HG03432 (cell line): ENCODE data around the gene RNASEH2A.
"Not testable (repeated sequence)": the region's sequence is repeated elsewhere in the genome, so short reads cannot be mapped to it uniquely, and the experiment has no call there.

Experiments used
- ATAC-seq: cut with Tn5 transposase; IDR thresholded peaks from one replicate; pipeline ENCODE4 v1.9.1; 2021; ENCODE audit warnings: mild to moderate bottlenecking, moderate library complexity; ENCODE audit not compliant: unreplicated experiment

The RNASEH2A gene

DNA sequence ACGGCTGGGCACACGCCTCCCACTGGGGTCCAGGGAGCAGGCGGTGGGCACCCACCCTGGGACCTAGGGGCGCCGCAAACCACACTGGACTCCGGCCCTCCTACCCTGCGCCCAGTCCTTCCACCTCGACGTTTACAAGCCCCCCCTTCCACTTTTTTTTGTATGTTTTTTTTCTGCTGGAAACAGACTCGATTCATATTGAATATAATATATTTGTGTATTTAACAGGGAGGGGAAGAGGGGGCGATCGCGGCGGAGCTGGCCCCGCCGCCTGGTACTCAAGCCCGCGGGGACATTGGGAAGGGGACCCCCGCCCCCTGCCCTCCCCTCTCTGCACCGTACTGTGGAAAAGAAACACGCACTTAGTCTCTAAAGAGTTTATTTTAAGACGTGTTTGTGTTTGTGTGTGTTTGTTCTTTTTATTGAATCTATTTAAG, 13.5 kb upstream of the RNASEH2A start:
- ATAC-seq: no peak

DNA sequence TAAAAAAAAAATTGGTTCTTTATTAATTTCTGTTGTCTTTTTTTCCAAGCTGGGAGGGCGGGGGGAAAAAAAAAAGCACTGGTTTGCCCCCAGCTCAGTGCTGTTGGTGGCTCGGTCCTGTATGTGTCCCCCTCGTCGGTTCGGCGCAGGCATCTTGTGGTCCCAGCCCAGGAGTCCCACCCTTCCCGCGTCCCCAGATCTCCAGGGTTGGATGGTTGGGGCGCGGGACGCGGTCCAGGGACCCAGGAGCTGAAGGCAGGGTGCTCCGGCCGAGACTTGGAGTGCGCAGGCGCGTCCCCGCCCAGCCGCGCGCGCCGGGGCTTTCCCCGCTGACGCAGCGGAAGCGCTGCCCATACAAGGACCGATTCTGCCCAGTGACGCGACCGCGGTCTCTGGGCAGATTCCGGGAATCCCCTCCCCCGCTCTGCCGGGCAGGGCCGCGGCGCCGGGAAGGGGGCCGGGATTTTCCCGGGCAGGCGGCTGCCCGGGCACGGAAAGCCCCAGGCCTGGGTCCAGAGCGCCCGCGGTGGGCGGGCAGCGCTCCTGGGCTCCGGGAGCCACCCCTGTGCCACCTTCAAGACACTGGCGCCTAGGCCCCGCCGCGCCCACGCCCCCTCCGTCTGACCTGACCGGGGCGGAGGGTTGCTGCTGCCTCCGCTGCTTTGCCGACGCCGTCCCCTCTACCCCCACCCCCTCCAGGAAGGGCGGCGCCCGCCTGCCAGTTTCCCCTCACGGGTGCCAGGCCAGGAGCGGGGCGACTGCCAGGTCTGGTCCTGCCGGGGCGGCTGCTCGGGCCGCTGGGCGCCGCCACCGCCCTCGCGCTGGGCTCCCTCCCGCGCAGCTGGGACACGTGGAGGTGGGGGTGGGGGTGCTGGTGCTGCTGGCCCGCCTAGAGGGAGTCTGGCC, 12.8 kb upstream of the RNASEH2A start:
- ATAC-seq: peak; percentile 33

DNA sequence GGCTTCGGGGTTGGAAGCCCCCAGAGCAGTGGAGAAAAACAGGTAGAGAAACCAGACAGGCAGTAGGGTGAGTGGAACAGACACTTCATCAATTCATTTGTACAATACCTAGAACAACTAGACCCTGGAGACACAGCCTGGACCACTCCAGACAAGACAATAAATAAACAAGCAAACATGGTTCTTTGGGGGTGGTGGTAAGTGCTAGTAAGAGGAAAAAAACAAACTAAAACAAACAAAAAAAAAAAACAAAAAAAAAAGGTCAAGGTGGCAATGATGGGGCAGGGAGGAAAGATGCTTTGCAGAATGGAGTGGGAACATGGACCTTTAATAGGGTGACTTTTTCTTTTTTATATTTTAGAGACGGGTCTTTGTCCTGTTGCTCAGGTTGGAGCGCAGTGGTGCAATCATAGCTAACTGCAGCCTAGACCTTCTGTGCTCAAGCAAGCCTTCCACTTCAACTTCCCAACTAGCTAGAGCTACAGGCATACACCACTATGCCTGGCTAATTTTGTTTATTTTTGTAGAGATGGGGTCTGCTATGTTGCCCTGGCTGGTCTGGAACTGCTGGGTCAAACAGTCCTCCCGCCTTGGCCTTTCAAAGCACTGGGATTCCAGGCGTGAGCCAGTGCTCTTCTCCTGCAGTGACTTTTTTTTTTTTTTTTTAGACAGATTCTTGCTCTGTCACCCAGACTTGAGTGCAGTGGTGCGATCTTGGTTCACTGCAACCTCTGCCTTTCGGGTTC, 12.0 kb upstream of the RNASEH2A start:
- no peak for ATAC-seq

DNA sequence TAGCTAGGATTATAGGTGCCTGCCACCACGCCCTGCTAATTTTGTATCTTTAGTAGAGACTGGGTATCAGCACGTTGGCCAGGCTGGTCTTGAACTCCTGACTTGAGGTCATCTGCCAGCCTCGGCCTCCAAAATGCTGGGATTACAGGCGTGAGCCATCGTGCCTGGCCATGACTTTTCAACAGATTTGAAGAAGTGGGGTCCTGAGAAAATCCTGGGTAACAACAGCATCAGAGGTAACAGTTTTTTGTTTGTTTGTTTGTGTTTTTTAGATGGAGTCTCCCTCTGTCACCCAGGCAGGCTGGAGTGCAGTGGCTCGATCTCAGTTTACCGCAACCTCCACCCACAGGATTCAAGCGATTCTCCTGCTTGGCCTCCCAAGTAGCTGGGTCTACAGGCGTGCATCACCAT, 11.4 kb upstream of the RNASEH2A start:
- no peak for ATAC-seq

DNA sequence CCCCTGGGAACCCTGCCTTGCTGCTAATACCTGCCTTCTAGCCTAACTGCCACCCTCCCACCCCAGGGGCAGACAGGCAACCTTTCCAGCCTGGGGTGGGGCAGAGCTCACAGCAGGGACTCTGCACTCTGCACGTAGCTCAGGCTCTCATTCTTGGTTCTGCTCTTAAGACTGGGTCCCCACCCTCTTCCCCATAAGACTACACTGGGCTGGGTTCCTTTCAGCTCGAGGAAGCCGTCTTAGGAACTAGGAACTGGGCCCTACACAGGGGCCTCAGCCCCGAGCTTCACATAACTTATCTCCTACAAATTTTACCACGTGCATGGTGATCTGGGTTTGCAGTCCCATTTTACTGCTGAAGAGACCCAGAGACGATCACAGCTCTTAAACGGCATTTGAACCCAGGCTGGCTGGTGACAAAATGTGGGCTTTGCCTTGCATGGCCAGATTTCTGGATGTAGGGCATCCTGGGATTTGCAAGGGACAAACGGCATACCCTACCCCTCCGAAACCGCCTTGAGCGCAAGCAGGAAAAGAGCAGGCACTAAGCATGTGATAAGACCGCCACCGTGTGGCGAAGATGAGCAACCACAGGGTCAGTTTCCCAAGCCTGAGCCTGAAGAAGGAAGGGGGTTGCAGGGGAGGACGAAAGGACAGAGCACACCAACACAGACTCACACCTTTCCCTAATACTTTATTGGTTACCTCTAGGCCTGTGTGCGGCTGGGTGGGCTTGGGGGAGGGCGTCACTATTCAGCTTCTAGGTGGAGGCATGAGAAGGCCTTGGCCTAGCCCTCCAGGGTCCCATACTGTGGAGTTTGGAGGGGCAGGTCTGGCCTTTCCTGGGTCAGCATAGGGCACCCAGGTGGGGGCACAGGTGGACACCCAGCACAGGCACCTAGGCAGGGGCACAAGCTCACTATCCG, 10.0 kb upstream of the RNASEH2A start:
- ATAC-seq: no peak

DNA sequence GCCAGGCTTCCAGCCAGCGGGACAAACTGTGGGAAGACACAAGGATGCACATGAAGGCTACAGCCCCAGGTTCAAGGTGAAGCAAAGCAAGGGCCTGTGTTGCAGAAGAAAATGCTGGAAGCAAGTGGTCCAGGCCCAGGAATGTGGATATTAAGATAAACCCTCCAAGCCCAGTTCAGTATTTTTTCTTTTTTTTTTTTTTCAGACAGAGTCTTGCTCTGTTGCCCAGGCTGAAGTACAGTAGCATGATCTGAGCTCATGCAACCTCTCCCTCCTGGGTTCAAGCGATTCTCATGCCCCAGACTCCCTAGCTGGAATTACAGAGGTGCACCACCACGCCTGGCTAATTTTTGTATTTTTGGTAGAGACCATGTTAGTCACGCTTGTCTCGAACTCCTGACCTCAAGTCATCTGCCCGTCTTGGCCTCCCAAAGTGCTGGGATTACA, 9.2 kb upstream of the RNASEH2A start:
- no peak for ATAC-seq

DNA sequence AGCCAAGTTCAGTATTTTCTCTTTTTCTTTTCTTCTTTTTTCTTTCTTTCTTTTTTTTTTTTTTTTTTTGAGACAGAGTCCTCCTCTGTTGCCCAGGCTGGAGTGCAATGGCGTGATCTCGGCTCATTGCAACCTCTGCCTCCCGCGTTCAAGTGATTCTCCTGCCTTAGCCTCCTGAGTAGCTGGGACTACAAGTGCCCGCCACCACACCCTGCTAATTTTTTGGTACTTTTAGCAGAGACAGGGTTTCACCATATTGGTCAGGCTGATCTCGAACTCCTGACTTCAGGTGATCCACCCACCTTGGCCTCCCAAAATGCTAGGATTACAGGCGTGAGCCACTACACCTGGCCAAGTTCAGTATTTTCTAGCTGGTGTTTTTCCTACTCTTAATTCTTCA, 8.8 kb upstream of the RNASEH2A start:
- ATAC-seq: not testable (repeated sequence)

DNA sequence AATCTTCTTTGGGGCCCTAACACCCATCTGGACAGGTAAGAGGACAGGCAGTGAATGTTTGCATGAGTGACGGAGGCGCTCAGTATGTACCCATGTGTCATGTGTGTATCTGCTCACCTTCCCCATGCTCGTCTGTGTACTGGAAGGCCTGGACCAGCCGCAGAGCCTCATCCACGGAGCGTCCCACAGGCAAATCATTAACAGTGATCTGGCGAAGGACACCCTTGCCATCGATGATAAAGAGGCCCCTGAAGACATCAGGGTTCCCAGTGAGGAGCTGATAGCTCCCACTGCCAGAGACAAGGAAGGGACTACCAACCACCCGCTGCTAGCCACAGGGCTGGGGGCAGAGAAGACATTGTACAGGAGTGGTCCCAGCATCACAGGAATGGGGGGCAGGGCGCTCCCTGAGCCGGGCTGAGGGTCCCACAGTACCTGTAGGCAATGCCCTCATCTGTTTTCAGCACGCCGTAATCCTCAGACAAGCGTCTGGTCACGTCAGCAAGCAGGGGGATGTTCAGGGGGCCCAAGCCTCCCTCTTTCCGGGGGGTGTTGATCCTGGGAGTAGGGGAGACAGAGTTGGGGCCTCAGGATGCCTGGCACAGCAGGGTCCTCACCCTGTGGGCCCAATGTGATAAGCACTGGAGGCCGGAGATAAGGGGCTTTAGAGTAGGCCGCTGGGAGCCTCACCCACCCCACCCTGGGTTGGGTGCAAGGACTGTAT, 6.5 kb upstream of the RNASEH2A start:
- no peak for ATAC-seq

DNA sequence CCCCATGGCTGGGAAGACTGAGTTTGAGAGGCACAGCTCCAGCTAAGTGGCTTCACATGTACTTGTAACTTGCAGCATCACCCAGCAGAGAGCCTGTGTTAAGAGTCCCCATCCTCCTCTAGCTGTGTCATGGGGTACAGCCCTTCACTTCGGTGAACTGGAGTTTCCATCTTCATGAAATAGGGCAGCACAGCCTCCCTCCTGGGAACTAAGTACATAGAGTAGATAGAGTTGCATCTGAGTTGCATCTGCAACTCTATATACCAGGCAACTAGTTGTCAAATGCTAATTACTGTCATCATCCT, 6.0 kb upstream of the RNASEH2A start:
- no peak for ATAC-seq

DNA sequence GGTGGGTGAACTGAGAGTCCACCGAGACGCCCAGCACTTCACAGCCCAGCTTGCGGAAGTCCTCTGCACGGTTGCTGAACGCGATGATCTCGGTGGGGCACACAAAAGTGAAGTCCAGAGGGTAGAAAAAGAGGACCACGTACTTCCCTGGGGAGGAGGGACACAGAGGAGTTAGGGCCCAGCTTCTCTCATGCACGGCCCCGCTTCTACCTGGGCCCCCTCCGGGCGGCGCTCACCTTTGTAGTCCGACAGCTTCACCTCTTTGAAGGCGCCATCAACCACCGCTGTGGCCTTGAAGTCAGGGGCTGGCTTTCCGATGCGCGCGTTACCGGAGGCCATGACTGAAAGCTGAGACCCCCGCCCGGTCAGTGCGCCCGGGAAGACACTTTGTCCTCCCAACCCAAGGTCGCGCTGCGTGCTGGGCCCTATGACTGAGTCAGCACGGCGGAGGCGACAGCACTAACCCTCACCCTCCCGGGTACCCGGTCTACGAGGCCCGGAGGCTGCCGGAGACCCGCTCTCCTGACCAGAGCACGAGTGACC, 5.4 kb upstream of the RNASEH2A start:
- ATAC-seq: no peak

DNA sequence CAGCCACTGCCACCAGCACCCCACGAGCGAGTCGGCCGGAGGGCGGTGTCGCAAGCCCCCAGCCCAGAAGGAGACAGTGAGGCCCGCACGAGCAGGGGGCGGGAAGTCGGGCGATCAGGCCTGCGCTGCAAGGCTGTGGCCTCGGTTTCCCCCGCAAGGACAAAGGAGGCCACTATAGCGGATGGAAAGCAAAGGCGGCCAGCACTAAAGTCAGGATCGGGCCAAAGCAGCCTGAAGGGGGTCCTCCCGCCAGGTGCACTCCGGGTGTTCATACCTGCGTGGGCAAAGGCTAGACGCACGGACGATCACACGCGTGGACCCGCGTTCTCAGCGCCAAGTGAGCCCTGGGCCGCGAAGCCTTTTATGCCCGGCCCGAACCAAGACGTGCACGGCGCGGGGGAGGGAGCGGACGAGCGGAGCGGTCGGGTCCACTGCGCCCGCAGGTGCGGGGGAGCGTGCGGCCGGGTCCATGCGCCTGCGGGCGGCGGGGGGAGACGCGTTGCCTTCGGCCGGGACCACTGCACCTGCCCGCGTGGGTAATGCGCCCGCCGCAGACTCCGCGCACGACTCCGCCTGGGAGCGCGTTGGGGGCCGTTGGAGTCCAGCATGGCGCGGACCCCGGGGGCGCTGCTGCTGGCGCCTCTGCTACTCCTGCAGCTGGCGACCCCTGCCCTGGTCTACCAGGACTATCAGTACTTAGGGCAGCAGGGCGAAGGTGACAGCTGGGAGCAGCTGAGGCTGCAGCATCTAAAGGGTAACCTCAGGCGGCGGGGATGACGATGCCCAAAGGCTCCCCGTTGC, 4.7 kb upstream of the RNASEH2A start, which contains the start of the genes PRDX2 and THSD8:
Gene PRDX2, minus strand, starts transcription at position 335 of the 801 bp plus-strand sequence. CDS start 539 bp downstream, outside the sequence.
Gene THSD8, plus strand, starts transcription at position 604 of the 801 bp plus-strand sequence. Its CDS starts 3 bp downstream, at position 607.
- no peak for ATAC-seq

DNA sequence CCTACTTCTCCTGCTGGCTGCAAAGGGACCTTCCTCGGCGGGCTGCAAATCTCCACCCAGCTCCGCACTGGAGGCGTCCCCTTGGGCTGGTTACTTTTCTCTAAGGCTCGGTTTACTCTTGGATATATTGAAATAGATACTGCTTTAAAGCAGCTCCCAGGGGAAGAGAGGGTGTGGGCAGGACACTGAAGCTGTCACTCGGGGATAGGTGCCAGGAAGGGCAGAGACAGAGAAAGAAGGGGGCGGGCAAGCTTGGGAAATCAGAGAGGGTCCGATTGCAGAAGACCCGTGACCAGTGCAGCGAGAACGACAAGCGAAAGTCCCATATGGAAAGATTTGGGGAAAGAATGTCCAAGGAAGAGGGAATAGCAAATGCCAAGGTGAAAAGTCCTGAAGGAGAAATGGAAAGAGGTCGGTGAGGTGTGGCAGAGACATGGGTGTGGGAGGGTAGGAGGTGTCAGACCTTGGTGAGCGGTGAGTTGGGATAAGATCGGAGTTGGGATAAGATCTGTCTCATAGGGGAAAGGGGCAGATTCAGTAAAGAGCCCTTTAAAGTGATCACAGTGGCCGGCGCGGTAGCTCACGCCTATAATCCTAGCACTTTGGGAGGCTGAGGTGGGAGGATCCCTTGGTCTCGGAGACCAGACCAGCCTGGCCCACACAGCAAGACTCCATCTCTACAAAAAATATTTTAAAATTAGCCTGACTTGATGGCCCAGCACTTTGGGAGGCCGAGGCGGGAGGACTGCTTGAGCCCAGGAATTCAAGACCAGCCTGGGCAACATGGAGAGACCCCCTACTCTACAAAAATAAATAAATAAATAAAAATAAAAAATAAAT, 3.9 kb upstream of the RNASEH2A start:
- ATAC-seq: no peak

DNA sequence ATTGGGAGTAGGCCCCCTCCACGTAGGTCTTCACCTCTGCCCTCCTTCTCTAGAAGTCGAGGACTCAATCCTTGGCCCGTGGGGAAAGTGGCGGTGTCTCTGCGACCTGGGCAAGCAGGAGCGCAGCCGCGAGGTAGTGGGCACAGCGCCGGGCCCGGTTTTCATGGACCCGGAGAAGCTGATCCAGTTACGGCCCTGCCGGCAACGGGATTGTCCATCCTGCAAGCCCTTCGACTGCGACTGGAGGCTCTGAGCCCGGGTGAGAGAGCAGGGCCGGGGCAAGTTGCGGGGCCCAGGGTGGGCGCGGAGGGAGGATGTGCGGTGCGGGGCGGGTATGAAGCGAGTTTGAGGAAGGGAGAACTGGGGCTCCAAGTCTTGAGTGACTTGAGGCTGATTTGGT, 2.3 kb upstream of the RNASEH2A start:
- ATAC-seq: no peak

DNA sequence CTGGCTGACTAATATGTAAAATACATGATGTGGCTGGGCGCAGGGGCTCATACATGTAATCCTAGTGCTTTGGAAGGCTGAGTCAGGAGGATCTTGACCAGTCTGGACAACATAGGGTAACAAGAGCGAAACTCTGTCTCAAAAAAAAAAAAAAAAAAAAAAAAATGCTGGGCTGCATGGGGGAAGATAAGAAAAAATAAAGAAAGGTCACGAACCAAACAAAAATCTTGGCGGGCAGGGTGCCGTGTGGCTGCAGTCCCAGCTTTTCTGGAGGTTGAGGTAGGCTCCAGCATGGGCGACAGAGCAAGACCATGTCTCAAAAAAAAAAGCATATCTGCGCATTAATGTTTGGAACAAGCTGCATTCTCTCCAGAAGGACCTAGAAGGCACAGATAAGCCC, 8.7 kb downstream of the RNASEH2A start:
- no peak for ATAC-seq

DNA sequence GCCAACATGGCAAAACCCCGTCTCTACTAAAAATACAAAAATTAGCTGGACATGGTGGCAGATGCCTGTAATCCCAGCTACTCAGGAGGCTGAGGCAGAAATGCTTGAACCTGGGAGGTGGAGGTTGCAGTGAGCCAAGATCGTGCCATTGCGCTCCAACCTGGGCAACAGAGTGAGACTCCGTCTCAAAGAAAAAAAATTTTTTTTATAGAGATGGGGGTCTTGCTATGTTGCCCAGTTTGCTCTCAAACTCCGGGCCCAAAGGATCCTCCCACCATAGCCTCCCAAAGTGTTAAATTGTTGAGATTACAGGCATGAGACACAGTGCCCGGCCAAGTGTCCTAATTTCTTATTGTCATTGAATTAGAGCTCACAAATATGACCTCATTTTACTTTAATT, 10.8 kb downstream of the RNASEH2A start:
- ATAC-seq: not testable (repeated sequence)

DNA sequence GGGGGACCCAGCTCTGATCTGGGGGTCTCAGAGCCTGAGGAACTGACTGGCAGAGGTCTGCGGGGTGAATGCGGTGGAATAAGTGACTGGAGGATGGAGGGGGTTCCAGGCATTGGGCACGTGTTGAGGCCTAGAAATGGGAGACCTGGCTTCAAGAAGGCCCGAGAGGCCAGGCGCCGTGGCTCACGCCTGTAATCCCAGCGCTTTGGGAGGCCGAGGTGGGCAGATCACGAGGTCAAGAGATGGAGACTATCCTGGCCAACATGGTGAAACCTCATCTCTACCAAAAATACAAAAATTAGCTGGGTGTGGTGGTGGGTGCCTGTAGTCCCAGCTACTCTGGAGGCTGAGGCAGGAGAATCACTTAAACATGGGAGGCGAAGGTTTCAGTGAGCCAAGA, 11.4 kb downstream of the RNASEH2A start:
- not testable (repeated sequence) for ATAC-seq

DNA sequence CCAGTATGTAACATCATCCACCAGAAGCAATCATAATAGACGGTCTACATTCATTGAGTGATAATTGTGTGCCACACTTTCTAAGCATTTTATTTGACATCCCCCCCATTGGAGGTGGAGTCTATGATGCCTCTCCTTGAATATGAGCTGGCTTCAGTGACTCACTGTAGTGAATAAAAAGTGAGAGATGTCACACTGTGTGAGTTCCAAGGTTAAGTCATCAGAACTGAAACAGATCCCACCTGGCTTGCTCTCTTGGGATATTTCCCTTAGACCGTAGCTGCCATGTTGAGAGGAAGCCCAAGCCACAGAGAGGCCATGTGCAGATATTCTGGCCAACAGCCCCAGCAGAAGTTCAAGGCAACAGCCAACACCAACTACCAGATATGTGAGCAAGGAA, 15.4 kb downstream of the RNASEH2A start:
- ATAC-seq: no peak
